GM23338 (cell line): ENCODE measurements around the gene PRR4. TPM values are rescaled to one million over a fixed set of nuclear protein-coding genes. Genes with fewer than 3 reads are reported as not detected.

Source experiments
- ATAC-seq: fragments of 200-7000 bp; cut with Tn5 transposase; 3 replicates; pipeline ENCODE4 v1.9.1; 2020
- DNase-seq: peaks from one replicate; pipeline ENCODE4 v3.0.0-alpha.2; 2015; ENCODE audit warnings: low spot score
- H2AFZ ChIP-seq: fragments of 200-600 bp; sonication (generic); 2 replicates; pipeline ENCODE4 v1.8.0; 2016; ENCODE audit warnings: antibody characterized with exemption, mild to moderate bottlenecking, moderate library complexity
- H3F3A ChIP-seq: fragments of 200-600 bp; sonication (generic); replicated peaks from 2 replicates; pipeline ENCODE4 v1.8.0; 2017; ENCODE audit warnings: antibody characterized with exemption, mixed run types, low read depth
- H3K27ac ChIP-seq: fragments of 200-600 bp; sonication (generic); 2 replicates; pipeline ENCODE4 v1.6.1; 2016; ENCODE audit warnings: low read depth
- H3K27me3 ChIP-seq: fragments of 200-600 bp; sonication (generic); 2 replicates; pipeline ENCODE4 v1.8.0; 2016; ENCODE audit warnings: mild to moderate bottlenecking, mixed run types, moderate library complexity; ENCODE audit not compliant: insufficient read depth
- H3K36me3 ChIP-seq: fragments of 200-600 bp; sonication (generic); 2 replicates; pipeline ENCODE4 v1.8.0; 2016; ENCODE audit warnings: mild to moderate bottlenecking; ENCODE audit not compliant: insufficient read depth
- H3K4me1 ChIP-seq: fragments of 200-600 bp; sonication (generic); 2 replicates; pipeline ENCODE4 v1.8.0; 2016; ENCODE audit warnings: mild to moderate bottlenecking, moderate library complexity; ENCODE audit not compliant: insufficient read depth
- H3K4me2 ChIP-seq: fragments of 200-600 bp; sonication (generic); 2 replicates; pipeline ENCODE4 v1.7.1; 2017; ENCODE audit warnings: mixed run types
- H3K4me3 ChIP-seq: fragments of 200-600 bp; sonication (generic); 2 replicates; pipeline ENCODE4 v1.6.1; 2016; ENCODE audit warnings: mixed run types
- H3K79me2 ChIP-seq: fragments of 200-600 bp; sonication (generic); replicated peaks from 2 replicates; pipeline ENCODE4 v1.8.0; 2017; ENCODE audit warnings: mild to moderate bottlenecking; ENCODE audit not compliant: insufficient read depth
- H3K9me2 ChIP-seq: fragments of 200-600 bp; sonication (generic); 2 replicates; pipeline ENCODE4 v1.8.0; 2017; ENCODE audit not compliant: insufficient read depth
- H4K20me1 ChIP-seq: fragments of 200-600 bp; sonication (generic); replicated peaks from 2 replicates; pipeline ENCODE4 v1.8.0; 2017; ENCODE audit warnings: mild to moderate bottlenecking; ENCODE audit not compliant: insufficient read depth
- H3K27ac Mint-ChIP-seq: 2 replicates; pipeline ENCODE4 v1.8.0; 2020; ENCODE audit warnings: inconsistent platforms, mild to moderate bottlenecking, moderate library complexity, mixed read lengths
- H3K27me3 Mint-ChIP-seq: 3 replicates; pipeline ENCODE4 v1.8.0; 2022; ENCODE audit warnings: low read depth, mild to moderate bottlenecking, moderate library complexity, mixed read lengths, inconsistent platforms; ENCODE audit not compliant: insufficient read depth, poor library complexity
- H3K36me3 Mint-ChIP-seq: 3 replicates; pipeline ENCODE4 v1.8.0; 2021; ENCODE audit warnings: low read depth, mild to moderate bottlenecking, inconsistent platforms, moderate library complexity, mixed read lengths
- H3K4me1 Mint-ChIP-seq: 3 replicates; pipeline ENCODE4 v1.8.0; 2020; ENCODE audit warnings: mild to moderate bottlenecking, inconsistent platforms, mixed read lengths
- H3K4me3 Mint-ChIP-seq: 3 replicates; pipeline ENCODE4 v1.8.0; 2021; ENCODE audit warnings: moderate library complexity, mild to moderate bottlenecking, inconsistent platforms, mixed read lengths
- H3K9me3 Mint-ChIP-seq: 3 replicates; pipeline ENCODE4 v1.8.0; 2020; ENCODE audit warnings: moderate library complexity, mild to moderate bottlenecking, inconsistent platforms, mixed read lengths
- EZH2 ChIP-seq: fragments of 200-600 bp; sonication (generic); IDR thresholded peaks from one replicate; pipeline ENCODE4 v1.8.0; 2017; ENCODE audit warnings: antibody characterized with exemption, mild to moderate bottlenecking, low read depth; ENCODE audit not compliant: unreplicated experiment
- EZH2phosphoT487 ChIP-seq: fragments of 200-600 bp; sonication (generic); IDR thresholded peaks from one replicate; pipeline ENCODE4 v1.8.1; 2018; ENCODE audit warnings: antibody characterized with exemption; ENCODE audit not compliant: unreplicated experiment
- polyA plus RNA-seq: library from polyadenylated mRNA; unstranded; fragments of >200 nt; fragmentation: Nextera tagmentation; extraction: Ambion mirVana; gene quantifications from 2 replicates; pipeline ENCODE4 v1.2.1, GENCODE V29; 2016
- total RNA-seq: library from RNA; depleted of rRNA; stranded (reverse); fragments of >200 nt; shearing (Covaris generic); gene quantifications from 2 replicates; pipeline ENCODE4 v1.2.3, GENCODE V29; 2014
- TF ChIP-seq, protein P1 (sequence below), 2 experiments: fragments of 200-600 bp in 1 of 2; sonication (generic) in 1 of 2; conservative IDR thresholded peaks; 2 replicates each; pipeline versions ENCODE4 v1.5.1 to v1.6.1; 2016 to 2017; ENCODE audit warnings: antibody characterized with exemption in 2 of 2, low read depth in 2 of 2, mild to moderate bottlenecking in 2 of 2, moderate library complexity in 1 of 2
- TF ChIP-seq, protein P2 (sequence below): IDR thresholded peaks from 2 replicates; pipeline ENCODE4 v1.6.1; 2016; ENCODE audit warnings: antibody characterized with exemption
- TF ChIP-seq, protein P3 (sequence below): fragments of 250-450 bp; sonication (Bioruptor Pico); IDR thresholded peaks from 2 replicates; pipeline ENCODE4 v1.5.0; 2020; ENCODE audit warnings: mild to moderate bottlenecking, moderate library complexity

The PRR4 gene
- total and polyA plus RNA-seq, 2 experiments from 2014 or later: 2.1 to 7.9 TPM

DNA sequence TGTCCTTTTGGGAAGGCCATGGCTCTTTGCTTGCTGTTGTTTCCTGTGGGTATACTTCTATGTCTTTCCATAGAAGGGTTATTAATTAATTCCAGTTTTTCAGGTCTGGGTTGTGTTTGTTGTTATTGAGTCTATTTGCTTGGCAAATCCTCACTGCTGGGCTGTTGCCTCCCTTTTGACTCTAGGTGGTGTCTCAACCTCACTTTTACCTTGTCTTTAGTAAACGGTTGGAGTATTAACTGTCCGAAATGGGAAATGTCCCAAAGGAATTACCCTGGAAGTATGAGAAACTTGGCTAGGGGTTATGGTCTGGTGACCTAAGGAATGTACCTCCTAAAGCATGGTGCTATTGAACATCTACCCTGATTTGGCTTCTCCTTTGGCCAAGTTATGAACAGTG lies 18.1 kb upstream of the PRR4 start:
- H3K9me3 Mint-ChIP-seq: no peaks in the 10 kb centered on the region; the same call in 2 of the 3 replicates
- H3K4me1 Mint-ChIP-seq: no peaks in the 10 kb centered on the region
- no peak overlapping the region for H2AFZ ChIP-seq
- no peak overlapping the region for H3K4me2 ChIP-seq
- H3K79me2 ChIP-seq: no peaks in the 10 kb centered on the region
- H3K4me3 ChIP-seq: no peak overlapping the region
- ATAC-seq (no peak), DNase-seq (peak; percentile 27)
- no peak overlapping the region for H3K27ac ChIP-seq
- no peaks in the 10 kb centered on the region for H3K27me3 Mint-ChIP-seq
- no peaks in the 10 kb centered on the region for H4K20me1 ChIP-seq
- H3K4me3 Mint-ChIP-seq: no peak overlapping the region
- H3K27ac Mint-ChIP-seq: no peak overlapping the region
- no peaks in the 10 kb centered on the region for H3K27me3 ChIP-seq
- no peaks in the 10 kb centered on the region for H3K4me1 ChIP-seq
- TF ChIP-seq EZH2 (no peak), EZH2phosphoT487 (no peak)
- TF ChIP-seq, protein P1, sequence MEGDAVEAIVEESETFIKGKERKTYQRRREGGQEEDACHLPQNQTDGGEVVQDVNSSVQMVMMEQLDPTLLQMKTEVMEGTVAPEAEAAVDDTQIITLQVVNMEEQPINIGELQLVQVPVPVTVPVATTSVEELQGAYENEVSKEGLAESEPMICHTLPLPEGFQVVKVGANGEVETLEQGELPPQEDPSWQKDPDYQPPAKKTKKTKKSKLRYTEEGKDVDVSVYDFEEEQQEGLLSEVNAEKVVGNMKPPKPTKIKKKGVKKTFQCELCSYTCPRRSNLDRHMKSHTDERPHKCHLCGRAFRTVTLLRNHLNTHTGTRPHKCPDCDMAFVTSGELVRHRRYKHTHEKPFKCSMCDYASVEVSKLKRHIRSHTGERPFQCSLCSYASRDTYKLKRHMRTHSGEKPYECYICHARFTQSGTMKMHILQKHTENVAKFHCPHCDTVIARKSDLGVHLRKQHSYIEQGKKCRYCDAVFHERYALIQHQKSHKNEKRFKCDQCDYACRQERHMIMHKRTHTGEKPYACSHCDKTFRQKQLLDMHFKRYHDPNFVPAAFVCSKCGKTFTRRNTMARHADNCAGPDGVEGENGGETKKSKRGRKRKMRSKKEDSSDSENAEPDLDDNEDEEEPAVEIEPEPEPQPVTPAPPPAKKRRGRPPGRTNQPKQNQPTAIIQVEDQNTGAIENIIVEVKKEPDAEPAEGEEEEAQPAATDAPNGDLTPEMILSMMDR (conservative IDR thresholded peaks at IDR 0.05; ENCODE audit: low read depth in 2 of 2): peak; percentile 46 to 60
- peaks cover 3% of the 10 kb centered on the region; the same call in 1 of the 3 replicates for H3K36me3 Mint-ChIP-seq
- H3K36me3 ChIP-seq: no peaks in the 10 kb centered on the region
- no peaks in the 10 kb centered on the region for H3K9me2 ChIP-seq
- H3F3A ChIP-seq: no peaks in the 10 kb centered on the region

DNA sequence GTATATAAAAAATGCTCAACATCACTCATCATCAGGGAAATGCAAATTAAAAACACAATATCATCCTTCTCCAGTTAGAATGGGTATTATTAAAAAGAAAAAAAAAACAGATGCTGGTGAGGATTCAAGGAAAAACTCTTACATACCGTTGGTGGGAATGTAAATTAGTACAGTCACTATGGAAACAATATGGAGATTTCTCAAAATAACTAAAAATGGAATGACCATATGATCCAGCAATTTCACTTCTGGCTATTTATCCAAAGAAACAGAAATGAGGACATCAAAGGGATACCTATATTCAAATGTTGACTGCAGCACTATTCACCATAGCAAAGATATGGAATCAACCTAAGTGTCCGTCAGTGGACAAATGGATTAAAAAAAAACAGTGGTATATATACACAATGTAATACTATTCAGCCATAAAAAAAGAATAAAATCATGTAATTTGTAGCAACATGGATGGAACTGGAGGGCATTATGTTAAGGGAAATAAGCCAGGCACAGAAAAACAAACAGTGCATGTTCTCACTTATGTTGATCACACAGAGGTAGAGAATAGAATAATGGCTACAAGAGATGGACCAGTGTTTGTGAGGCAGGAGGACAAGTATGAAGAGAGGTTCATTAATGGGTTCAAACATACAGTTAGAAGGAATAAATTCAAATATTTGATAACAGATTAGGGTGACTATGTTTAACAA lies 14.4 kb upstream of the PRR4 start:
- TF ChIP-seq, protein P2, sequence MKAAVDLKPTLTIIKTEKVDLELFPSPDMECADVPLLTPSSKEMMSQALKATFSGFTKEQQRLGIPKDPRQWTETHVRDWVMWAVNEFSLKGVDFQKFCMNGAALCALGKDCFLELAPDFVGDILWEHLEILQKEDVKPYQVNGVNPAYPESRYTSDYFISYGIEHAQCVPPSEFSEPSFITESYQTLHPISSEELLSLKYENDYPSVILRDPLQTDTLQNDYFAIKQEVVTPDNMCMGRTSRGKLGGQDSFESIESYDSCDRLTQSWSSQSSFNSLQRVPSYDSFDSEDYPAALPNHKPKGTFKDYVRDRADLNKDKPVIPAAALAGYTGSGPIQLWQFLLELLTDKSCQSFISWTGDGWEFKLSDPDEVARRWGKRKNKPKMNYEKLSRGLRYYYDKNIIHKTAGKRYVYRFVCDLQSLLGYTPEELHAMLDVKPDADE: no peak
- TF ChIP-seq EZH2phosphoT487: no peak
- TF ChIP-seq, protein P3, sequence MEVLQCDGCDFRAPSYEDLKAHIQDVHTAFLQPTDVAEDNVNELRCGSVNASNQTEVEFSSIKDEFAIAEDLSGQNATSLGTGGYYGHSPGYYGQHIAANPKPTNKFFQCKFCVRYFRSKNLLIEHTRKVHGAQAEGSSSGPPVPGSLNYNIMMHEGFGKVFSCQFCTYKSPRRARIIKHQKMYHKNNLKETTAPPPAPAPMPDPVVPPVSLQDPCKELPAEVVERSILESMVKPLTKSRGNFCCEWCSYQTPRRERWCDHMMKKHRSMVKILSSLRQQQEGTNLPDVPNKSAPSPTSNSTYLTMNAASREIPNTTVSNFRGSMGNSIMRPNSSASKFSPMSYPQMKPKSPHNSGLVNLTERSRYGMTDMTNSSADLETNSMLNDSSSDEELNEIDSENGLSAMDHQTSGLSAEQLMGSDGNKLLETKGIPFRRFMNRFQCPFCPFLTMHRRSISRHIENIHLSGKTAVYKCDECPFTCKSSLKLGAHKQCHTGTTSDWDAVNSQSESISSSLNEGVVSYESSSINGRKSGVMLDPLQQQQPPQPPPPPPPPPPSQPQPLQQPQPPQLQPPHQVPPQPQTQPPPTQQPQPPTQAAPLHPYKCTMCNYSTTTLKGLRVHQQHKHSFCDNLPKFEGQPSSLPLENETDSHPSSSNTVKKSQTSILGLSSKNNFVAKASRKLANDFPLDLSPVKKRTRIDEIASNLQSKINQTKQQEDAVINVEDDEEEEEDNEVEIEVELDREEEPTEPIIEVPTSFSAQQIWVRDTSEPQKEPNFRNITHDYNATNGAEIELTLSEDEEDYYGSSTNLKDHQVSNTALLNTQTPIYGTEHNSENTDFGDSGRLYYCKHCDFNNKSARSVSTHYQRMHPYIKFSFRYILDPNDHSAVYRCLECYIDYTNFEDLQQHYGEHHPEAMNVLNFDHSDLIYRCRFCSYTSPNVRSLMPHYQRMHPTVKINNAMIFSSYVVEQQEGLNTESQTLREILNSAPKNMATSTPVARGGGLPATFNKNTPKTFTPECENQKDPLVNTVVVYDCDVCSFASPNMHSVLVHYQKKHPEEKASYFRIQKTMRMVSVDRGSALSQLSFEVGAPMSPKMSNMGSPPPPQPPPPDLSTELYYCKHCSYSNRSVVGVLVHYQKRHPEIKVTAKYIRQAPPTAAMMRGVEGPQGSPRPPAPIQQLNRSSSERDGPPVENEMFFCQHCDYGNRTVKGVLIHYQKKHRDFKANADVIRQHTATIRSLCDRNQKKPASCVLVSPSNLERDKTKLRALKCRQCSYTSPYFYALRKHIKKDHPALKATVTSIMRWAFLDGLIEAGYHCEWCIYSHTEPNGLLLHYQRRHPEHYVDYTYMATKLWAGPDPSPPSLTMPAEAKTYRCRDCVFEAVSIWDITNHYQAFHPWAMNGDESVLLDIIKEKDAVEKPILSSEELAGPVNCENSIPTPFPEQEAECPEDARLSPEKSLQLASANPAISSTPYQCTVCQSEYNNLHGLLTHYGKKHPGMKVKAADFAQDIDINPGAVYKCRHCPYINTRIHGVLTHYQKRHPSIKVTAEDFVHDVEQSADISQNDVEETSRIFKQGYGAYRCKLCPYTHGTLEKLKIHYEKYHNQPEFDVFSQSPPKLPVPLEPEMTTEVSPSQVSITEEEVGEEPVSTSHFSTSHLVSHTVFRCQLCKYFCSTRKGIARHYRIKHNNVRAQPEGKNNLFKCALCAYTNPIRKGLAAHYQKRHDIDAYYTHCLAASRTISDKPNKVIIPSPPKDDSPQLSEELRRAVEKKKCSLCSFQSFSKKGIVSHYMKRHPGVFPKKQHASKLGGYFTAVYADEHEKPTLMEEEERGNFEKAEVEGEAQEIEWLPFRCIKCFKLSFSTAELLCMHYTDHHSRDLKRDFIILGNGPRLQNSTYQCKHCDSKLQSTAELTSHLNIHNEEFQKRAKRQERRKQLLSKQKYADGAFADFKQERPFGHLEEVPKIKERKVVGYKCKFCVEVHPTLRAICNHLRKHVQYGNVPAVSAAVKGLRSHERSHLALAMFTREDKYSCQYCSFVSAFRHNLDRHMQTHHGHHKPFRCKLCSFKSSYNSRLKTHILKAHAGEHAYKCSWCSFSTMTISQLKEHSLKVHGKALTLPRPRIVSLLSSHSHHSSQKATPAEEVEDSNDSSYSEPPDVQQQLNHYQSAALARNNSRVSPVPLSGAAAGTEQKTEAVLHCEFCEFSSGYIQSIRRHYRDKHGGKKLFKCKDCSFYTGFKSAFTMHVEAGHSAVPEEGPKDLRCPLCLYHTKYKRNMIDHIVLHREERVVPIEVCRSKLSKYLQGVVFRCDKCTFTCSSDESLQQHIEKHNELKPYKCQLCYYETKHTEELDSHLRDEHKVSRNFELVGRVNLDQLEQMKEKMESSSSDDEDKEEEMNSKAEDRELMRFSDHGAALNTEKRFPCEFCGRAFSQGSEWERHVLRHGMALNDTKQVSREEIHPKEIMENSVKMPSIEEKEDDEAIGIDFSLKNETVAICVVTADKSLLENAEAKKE: no peak
- H3K27me3 Mint-ChIP-seq: no peaks in the 10 kb centered on the region
- no peak for DNase-seq
- H3K27ac Mint-ChIP-seq: no peak overlapping the region
- H3K36me3 ChIP-seq: no peaks in the 10 kb centered on the region
- no peaks in the 10 kb centered on the region for H3F3A ChIP-seq
- peaks cover 5% of the 10 kb centered on the region; the same call in 2 of the 3 replicates for H3K9me3 Mint-ChIP-seq
- H3K4me2 ChIP-seq: no peak overlapping the region
- ATAC-seq: no peak
- no peaks in the 10 kb centered on the region for H4K20me1 ChIP-seq
- H3K79me2 ChIP-seq: no peaks in the 10 kb centered on the region
- peaks cover 20% of the 10 kb centered on the region for H3K36me3 Mint-ChIP-seq
- H3K27me3 ChIP-seq: no peaks in the 10 kb centered on the region
- no peaks in the 10 kb centered on the region for H3K4me1 ChIP-seq
- no peak overlapping the region for H3K27ac ChIP-seq
- H2AFZ ChIP-seq: no peak overlapping the region
- H3K4me3 ChIP-seq: no peak overlapping the region
- H3K4me3 Mint-ChIP-seq: no peak overlapping the region
- no peaks in the 10 kb centered on the region for H3K4me1 Mint-ChIP-seq
- no peaks in the 10 kb centered on the region for H3K9me2 ChIP-seq
